SU-DHL-6 (cell line): ENCODE results near the gene ALDOC.

Experiments used
- CTCF ChIP-seq: fragments of 200-600 bp; sonication (generic); IDR thresholded peaks from one replicate; pipeline ENCODE4 v1.5.1; 2017; ENCODE audit warnings: antibody characterized with exemption, mild to moderate bottlenecking, low read length, moderate library complexity; ENCODE audit not compliant: insufficient read depth, poor library complexity, severe bottlenecking
- EZH2phosphoT487 ChIP-seq: fragments of 200-600 bp; sonication (generic), shearing (Covaris generic); conservative IDR thresholded peaks from 2 replicates; pipeline ENCODE4 v1.6.1; 2018; ENCODE audit warnings: mild to moderate bottlenecking, antibody characterized with exemption, low read length, moderate library complexity, mixed read lengths

- TF ChIP-seq CTCF: no peak
- TF ChIP-seq EZH2phosphoT487: no peak
These were observed 21.7 kb downstream of the ALDOC start for GRCh38 chr17:28555022-28555421.
